GM12878 (cell line): ENCODE results near the gene PNMA8B. TPM values are rescaled to one million over a fixed set of nuclear protein-coding genes. Genes with fewer than 3 reads are reported as not detected.

Source experiments
- ATAC-seq: fragments of 200-7000 bp; cut with Tn5 transposase; 3 replicates; pipeline ENCODE4 v1.9.1; 2020; ENCODE audit warnings: mild to moderate bottlenecking, moderate library complexity
- BruUV-seq: library from RNA; stranded (reverse); fragments of 400-500 nt; replicated peaks from 2 replicates; lab custom pipeline; 2021; lab: Mats Ljungman, UMichigan
- CTCF ChIA-PET: fragments of 300-600 bp; sonication (Branson Sonifier 250); formaldehyde crosslinking; extraction: SDS; loops from one replicate; lab custom pipeline; 2021; ENCODE audit warnings: inconsistent platforms; lab: Yijun Ruan, JAX
- POLR2A ChIA-PET: fragments of 350-600 bp; formaldehyde crosslinking; extraction: SDS; loops from one replicate; lab custom pipeline; 2021; ENCODE audit warnings: inconsistent platforms; lab: Charles Lee
- RAD21 ChIA-PET: fragments of 300-600 bp; sonication (Branson Sonifier 250); formaldehyde crosslinking; loops from one replicate; lab custom pipeline; 2023; ENCODE audit warnings: antibody characterized with exemption; ENCODE audit not compliant: unreplicated experiment; lab: Charles Lee
- SMC1A ChIA-PET: fragments of 300-600 bp; sonication (Branson Sonifier 250); formaldehyde crosslinking; loops from one replicate; lab custom pipeline; 2023; ENCODE audit not compliant: unreplicated experiment, uncharacterized antibody; lab: Charles Lee
- DNase-seq: peaks from one replicate; pipeline ENCODE4 v3.0.0-alpha.2; 2011; ENCODE audit warnings: low read depth, low spot score
- FAIRE-seq: peaks from 3 replicates; lab custom pipeline; 2011; peaks lifted over from hg19 to GRCh38; lab: Jason Lieb, UNC
- H2AFZ ChIP-seq: 2 replicates; pipeline ENCODE4 v1.6.0; 2011; ENCODE audit warnings: low read depth, low read length, control low read depth; ENCODE audit not compliant: control insufficient read depth
- H3K27ac ChIP-seq: 2 replicates; pipeline ENCODE4 v1.5.1; 2011; ENCODE audit warnings: control low read depth; ENCODE audit not compliant: control insufficient read depth, insufficient read depth
- H3K27me3 ChIP-seq, 2 experiments: replicated peaks in 1 of 2; 2 replicates each; pipeline versions ENCODE4 v1.6.0 to v1.6.1; 2011; ENCODE audit warnings: low read length in 1 of 2; ENCODE audit not compliant: control insufficient read depth in 2 of 2, insufficient read depth in 2 of 2
- H3K36me3 ChIP-seq, 2 experiments: 2 replicates each; pipeline ENCODE4 v1.5.1; 2011; ENCODE audit warnings: low read length in 1 of 2; ENCODE audit not compliant: control insufficient read depth in 2 of 2, insufficient read depth in 2 of 2
- H3K4me1 ChIP-seq: 2 replicates; pipeline ENCODE4 v1.6.1; 2011; ENCODE audit warnings: mild to moderate bottlenecking, low read length, moderate library complexity, mixed read lengths; ENCODE audit not compliant: control insufficient read depth, insufficient read depth
- H3K4me2 ChIP-seq: 2 replicates; pipeline ENCODE4 v1.6.0; 2011; ENCODE audit warnings: control low read depth; ENCODE audit not compliant: control insufficient read depth, insufficient read depth
- H3K4me3 ChIP-seq: fragments of 200-600 bp; sonication (generic); 2 replicates; pipeline ENCODE4 v1.5.1; 2016
- H3K79me2 ChIP-seq: 2 replicates; pipeline ENCODE4 v1.6.0; 2011; ENCODE audit warnings: low read length; ENCODE audit not compliant: control insufficient read depth, insufficient read depth
- H3K9ac ChIP-seq: 2 replicates; pipeline ENCODE4 v1.8.0; 2011; ENCODE audit warnings: low read length, control low read depth, mixed read lengths; ENCODE audit not compliant: control insufficient read depth, insufficient read depth
- H3K9me3 ChIP-seq: replicated peaks from 3 replicates; pipeline ENCODE4 v1.5.1; 2011; ENCODE audit warnings: mild to moderate bottlenecking, low read length; ENCODE audit not compliant: control insufficient read depth, insufficient read depth
- H4K20me1 ChIP-seq: 2 replicates; pipeline ENCODE4 v1.6.0; 2011; ENCODE audit not compliant: control insufficient read depth, insufficient read depth
- BRCA1 ChIP-seq: IDR thresholded peaks from 2 replicates; pipeline ENCODE4 v1.6.1; 2011; ENCODE audit warnings: low read depth, low read length, improper control_type of control experiment
- ESRRA ChIP-seq: IDR thresholded peaks from 2 replicates; pipeline ENCODE4 v1.6.1; 2012; ENCODE audit warnings: mild to moderate bottlenecking, low read length, improper control_type of control experiment
- HDAC2 ChIP-seq: fragments of 200-600 bp; sonication (generic); IDR thresholded peaks from 2 replicates; pipeline ENCODE4 v1.6.1; 2017
- HDAC6 ChIP-seq: fragments of 200-600 bp; sonication (generic); IDR thresholded peaks from one replicate; pipeline ENCODE4 v1.8.0; 2017; ENCODE audit warnings: antibody characterized with exemption; ENCODE audit not compliant: unreplicated experiment
- KDM1A ChIP-seq: fragments of 200-600 bp; sonication (generic); IDR thresholded peaks from 2 replicates; pipeline ENCODE4 v1.6.1; 2016; ENCODE audit warnings: borderline replicate concordance
- MXI1 ChIP-seq: fragments of 150-350 bp; IDR thresholded peaks from 2 replicates; pipeline ENCODE4 v1.6.1; 2011; ENCODE audit warnings: low read depth, mild to moderate bottlenecking, inconsistent platforms, low read length, improper control_type of control experiment
- PBX3 ChIP-seq: IDR thresholded peaks from 2 replicates; pipeline ENCODE4 v1.6.1; 2011; ENCODE audit warnings: mild to moderate bottlenecking, low read depth, low read length, moderate library complexity; ENCODE audit not compliant: insufficient replicate concordance
- SMC3 ChIP-seq: IDR thresholded peaks from 2 replicates; pipeline ENCODE4 v1.6.1; 2011; ENCODE audit warnings: low read length, improper control_type of control experiment, borderline replicate concordance
- ZNF687 ChIP-seq: fragments of 450-650 bp; IDR thresholded peaks from 2 replicates; pipeline ENCODE4 v1.6.1; 2017; ENCODE audit warnings: mild to moderate bottlenecking, moderate library complexity
- WGBS: methylation state at CpG from one replicate; pipeline ENCODE4 v1.1.6; 2016; ENCODE audit warnings: low lambda C conversion rate; ENCODE audit not compliant: insufficient replicate concordance, insufficient coverage; ENCODE audit errors: missing lambda C conversion rate; 5-methylcytosine and 5-hydroxymethylcytosine counted together
- in situ Hi-C: fragments of 300-500 bp; cut with MboI; formaldehyde crosslinking; loops from 9 replicates; pipeline ENCODE4 v1.14.3; 2018; ENCODE audit warnings: mixed read lengths
- intact Hi-C: fragments of 100-400 bp; cut with micrococcal nuclease; formaldehyde crosslinking; loops from one replicate; pipeline ENCODE4 v1.14.2; 2022; ENCODE audit not compliant: unreplicated experiment
- polyA plus RNA-seq, 11 experiments: library from polyadenylated mRNA; depleted of rRNA in 4 of 11; unstranded in 6 of 11; stranded (reverse) in 5 of 11; fragments of >200 nt; fragmentation: Nextera tagmentation in 4 of 11; fragmentation: Illumina TruSeq in 1 of 11; extraction: Ambion mirVana in 4 of 11; extraction: Trizol in 1 of 11; gene quantifications; 1 replicate in 1 of 11; 2 replicates in 10 of 11; pipeline versions ENCODE4 v1.2.1 to v1.2.3, GENCODE V29; 2011 to 2016; ENCODE audit warnings: inconsistent platforms in 2 of 11, missing spikeins in 2 of 11, low read depth in 1 of 11
- total RNA-seq, 4 experiments: library from RNA; depleted of rRNA in 3 of 4; stranded (reverse); fragments of >200 nt in 3 of 4; fragmentation: Illumina TruSeq in 1 of 4; extraction: Trizol in 1 of 4; gene quantifications; 2 replicates each; pipeline versions ENCODE4 v1.2.1 to v1.2.3, GENCODE V29; 2013 to 2021

Gene PNMA8B
- total and polyA plus RNA-seq, 10 of the 15 experiments (the other 5 are each of a cell fraction or from before 2014, with no cell fraction given) = 0.01 TPM; not detected in 9

- ChIA-PET CTCF (interaction anchor here (0.9 to 1.5 kb wide), 2 partner anchors 18 to 128 kb away, joined by 3 to 7 read pairs; partner anchors contain the start of gene DACT3), SMC1A (no interaction called here), POLR2A (no interaction called here), RAD21 (no interaction called here)
- no peaks in the 10 kb centered on the region for H3K9me3 ChIP-seq
- H3K4me1 ChIP-seq = peaks cover 4% of the 10 kb centered on the region
- H3K4me2 ChIP-seq = no peak overlapping the region
- no peak overlapping the region for H3K9ac ChIP-seq
- no peak overlapping the region for H3K4me3 ChIP-seq
- BruUV-seq = no TSS peak
- intact Hi-C loops = no loop called here
- in situ Hi-C loops = loop anchor here (5.0 kb wide), 1 partner anchor 134 kb away; no protein-coding TSS in a partner anchor
- H4K20me1 ChIP-seq = no peaks in the 10 kb centered on the region
- no peaks in the 10 kb centered on the region for H3K36me3 ChIP-seq
- no peaks in the 10 kb centered on the region; a peak in 2 of 4 replicates for H3K27me3 ChIP-seq
- 26% methylated on average over 16 of the region's 16 CpGs for WGBS
- no peak overlapping the region for H2AFZ ChIP-seq
- no peak for ATAC-seq
- no peak for DNase-seq
- TF ChIP-seq ESRRA (no peak), MXI1 (no peak), PBX3 (no peak), ZNF687 (no peak), HDAC6 (no peak), BRCA1 (no peak), HDAC2 (no peak), KDM1A (no peak), SMC3 (no peak)
- FAIRE-seq = no peak
- no peak overlapping the region for H3K27ac ChIP-seq
- H3K79me2 ChIP-seq = no peaks in the 10 kb centered on the region
Observed at GRCh38 chr19:46533621-46534081, 38.0 kb upstream of the PNMA8B start.
